Activated T-helper 2 cell treated with anti-CD3 and anti-CD28 coated beads, Interferon-gamma antibody, Interleukin-2, Interleukin-4, amounts not matched to agents 10 μg/mL and 5 μg/mL and 100 μg/mL, durations not matched to agents 14 hours and 24 hours and 36 hours (primary cell): Measurements from ENCODE around the gene NIM1K. TPM values are rescaled to one million over a fixed set of nuclear protein-coding genes. Genes with fewer than 3 reads are reported as not detected.
"Not testable (repeated sequence)": the region's sequence is repeated elsewhere in the genome, so short reads cannot be mapped to it uniquely, and the experiment has no call there.

ENCODE experiments used
- DNase-seq: peaks from one replicate; pipeline ENCODE4 v3.0.0; 2021; ENCODE audit warnings: low spot score
- H3K27ac Mint-ChIP-seq: one replicate; pipeline ENCODE4 v1.8.0; 2021; ENCODE audit warnings: mixed read lengths
- H3K27me3 Mint-ChIP-seq: one replicate; pipeline ENCODE4 v1.8.0; 2021; ENCODE audit warnings: low read depth, mixed read lengths
- H3K36me3 Mint-ChIP-seq: one replicate; pipeline ENCODE4 v1.8.0; 2021; ENCODE audit warnings: low read depth, mixed read lengths
- H3K4me1 Mint-ChIP-seq: one replicate; pipeline ENCODE4 v1.8.0; 2021; ENCODE audit warnings: low read depth, mixed read lengths
- H3K4me3 Mint-ChIP-seq: one replicate; pipeline ENCODE4 v1.8.0; 2021; ENCODE audit warnings: low read depth, mild to moderate bottlenecking, moderate library complexity, mixed read lengths
- H3K9me3 Mint-ChIP-seq: one replicate; pipeline ENCODE4 v1.8.0; 2021; ENCODE audit warnings: mixed read lengths
- intact Hi-C: fragments of 100-400 bp; cut with micrococcal nuclease; formaldehyde crosslinking; loops from one replicate; pipeline ENCODE4 v1.15.1; 2023
- total RNA-seq: library from RNA; stranded (reverse); gene quantifications from 2 replicates; pipeline ENCODE4 v1.2.3, GENCODE V29; 2022

Gene NIM1K
- total RNA-seq, 1 donor from 2014 or later = 1.1 TPM

- Mint-ChIP-seq H3K4me1 (peaks cover 24% of the 10 kb centered on the region), H3K9me3 (no peaks in the 10 kb centered on the region), H3K36me3 (no peaks in the 10 kb centered on the region), H3K27ac (peak overlapping the region; percentile 59), H3K27me3 (peaks cover 10% of the 10 kb centered on the region), H3K4me3 (peak overlapping the region; percentile 82)
- peak; percentile 28 for DNase-seq
- intact Hi-C loops = loop anchor here (1.0 to 10.0 kb wide), 9 partner anchors 49 to 291 kb away; partner anchors contain the start of genes HMGCS1 and TMEM267
These were observed 1.3 kb downstream of the NIM1K start for GRCh38 chr5:43193181-43193893.

- Mint-ChIP-seq H3K4me1 (peaks cover 24% of the 10 kb centered on the region), H3K36me3 (no peaks in the 10 kb centered on the region), H3K9me3 (no peaks in the 10 kb centered on the region), H3K27me3 (peaks cover 10% of the 10 kb centered on the region), H3K27ac (peak overlapping the region; percentile 59), H3K4me3 (peak overlapping the region; percentile 82)
- intact Hi-C loops = loop anchor here (1.0 to 10.0 kb wide), 9 partner anchors 48 to 291 kb away; partner anchors contain the start of genes HMGCS1 and TMEM267
- DNase-seq = no peak
These were observed 1.9 kb downstream of the NIM1K start for GRCh38 chr5:43193894-43194265.

DNA sequence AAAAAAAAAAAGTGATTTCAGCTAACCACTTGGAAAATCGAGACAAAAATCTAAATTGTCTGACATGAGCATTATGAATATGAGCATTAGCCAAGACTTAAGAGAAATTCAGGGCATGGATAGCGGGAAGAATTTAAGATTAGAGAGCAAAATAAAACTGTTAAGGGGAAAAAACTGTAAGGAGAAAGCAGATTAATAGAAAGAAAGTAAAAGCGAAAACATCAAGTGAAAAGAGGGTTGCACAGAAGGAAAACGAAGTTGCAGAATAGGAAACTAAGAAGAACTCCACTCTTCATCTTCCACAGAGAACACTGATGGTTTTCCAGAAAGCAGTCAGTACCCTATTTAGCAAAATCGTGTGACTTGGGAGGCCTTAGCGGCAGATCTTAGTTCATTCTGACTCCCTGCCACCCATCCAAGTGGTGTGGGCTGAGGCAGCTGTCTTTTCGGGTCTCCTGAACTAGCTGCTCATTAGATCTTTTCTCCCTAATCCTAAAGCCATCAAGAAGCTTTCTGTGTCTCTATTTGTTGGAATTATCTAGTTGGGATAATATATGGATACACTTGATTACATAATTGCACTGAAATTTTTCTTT is 3.7 kb downstream of the NIM1K start:
- intact Hi-C loops = loop anchor here (10.0 kb wide), 2 partner anchors 189 to 289 kb away; partner anchors contain the start of gene TMEM267
- Mint-ChIP-seq H3K4me3 (no peak overlapping the region), H3K27ac (no peak overlapping the region), H3K4me1 (peaks cover 23% of the 10 kb centered on the region), H3K36me3 (no peaks in the 10 kb centered on the region), H3K9me3 (no peaks in the 10 kb centered on the region), H3K27me3 (peaks cover 7% of the 10 kb centered on the region)
- DNase-seq = no peak

DNA sequence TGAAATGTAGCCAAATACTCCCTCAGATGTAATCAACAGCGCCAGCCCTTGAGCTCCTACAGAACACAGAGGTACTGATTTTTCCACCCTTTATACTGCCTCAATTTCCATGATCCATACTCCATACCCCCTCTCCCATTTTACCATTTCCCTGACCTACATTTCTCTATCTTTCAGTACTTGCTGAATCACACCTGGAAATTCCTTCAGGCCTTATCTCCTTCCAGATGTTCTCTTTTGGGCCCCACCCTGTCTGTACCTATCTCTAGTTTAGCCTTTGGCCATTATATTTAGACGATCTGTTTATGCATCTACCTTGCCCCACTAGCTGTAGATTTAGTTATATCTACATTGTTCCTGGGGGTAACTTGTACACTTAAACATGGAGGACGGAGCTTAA is 5.5 kb downstream of the NIM1K start:
- H3K36me3 Mint-ChIP-seq = no peaks in the 10 kb centered on the region
- peaks cover 20% of the 10 kb centered on the region for H3K4me1 Mint-ChIP-seq
- no peaks in the 10 kb centered on the region for H3K9me3 Mint-ChIP-seq
- no peak overlapping the region for H3K27ac Mint-ChIP-seq
- no peak for DNase-seq
- intact Hi-C loops = loop anchor here (10.0 kb wide), 2 partner anchors 187 to 287 kb away; partner anchors contain the start of gene TMEM267
- no peak overlapping the region for H3K4me3 Mint-ChIP-seq
- H3K27me3 Mint-ChIP-seq = no peaks in the 10 kb centered on the region

- not testable (repeated sequence) for DNase-seq
These were observed 9.4 kb downstream of the NIM1K start for GRCh38 chr5:43201442-43201841.

GRCh38 chr5:43202380-43202779 is 10.4 kb downstream of the NIM1K start:
- Mint-ChIP-seq H3K9me3 (no peaks in the 10 kb centered on the region), H3K36me3 (no peaks in the 10 kb centered on the region), H3K27me3 (peaks cover 2% of the 10 kb centered on the region), H3K4me1 (peaks cover 4% of the 10 kb centered on the region), H3K27ac (no peak overlapping the region), H3K4me3 (no peak overlapping the region)
- DNase-seq = no peak
- intact Hi-C loops = no loop called here

More at GRCh38 chr5:43201442-43201841, 9.4 kb downstream of the NIM1K start:
- H3K27ac Mint-ChIP-seq, H3K27me3 Mint-ChIP-seq, H3K4me1 Mint-ChIP-seq, H3K9me3 Mint-ChIP-seq, H3K4me3 Mint-ChIP-seq, H3K36me3 Mint-ChIP-seq, intact Hi-C loops: not testable (repeated sequence)

- no peak for DNase-seq
- H3K4me1 Mint-ChIP-seq = peaks cover 4% of the 10 kb centered on the region
- H3K4me3 Mint-ChIP-seq = no peak overlapping the region
- peaks cover 5% of the 10 kb centered on the region for H3K27me3 Mint-ChIP-seq
- H3K36me3 Mint-ChIP-seq = no peaks in the 10 kb centered on the region
- H3K9me3 Mint-ChIP-seq = no peaks in the 10 kb centered on the region
- intact Hi-C loops = no loop called here
- no peak overlapping the region for H3K27ac Mint-ChIP-seq
These were observed 11.3 kb downstream of the NIM1K start for GRCh38 chr5:43203373-43203772.

- H3K4me3 Mint-ChIP-seq = no peak overlapping the region
- no peak for DNase-seq
- no peak overlapping the region for H3K27ac Mint-ChIP-seq
- intact Hi-C loops = no loop called here
- no peaks in the 10 kb centered on the region for H3K36me3 Mint-ChIP-seq
- no peaks in the 10 kb centered on the region for H3K9me3 Mint-ChIP-seq
- H3K4me1 Mint-ChIP-seq = peaks cover 4% of the 10 kb centered on the region
- H3K27me3 Mint-ChIP-seq = peaks cover 11% of the 10 kb centered on the region
These were observed 12.9 kb downstream of the NIM1K start for GRCh38 chr5:43204958-43205357.

- no peaks in the 10 kb centered on the region for H3K4me1 Mint-ChIP-seq
- intact Hi-C loops = no loop called here
- no peak for DNase-seq
- no peak overlapping the region for H3K4me3 Mint-ChIP-seq
- peaks cover 27% of the 10 kb centered on the region for H3K27me3 Mint-ChIP-seq
- no peak overlapping the region for H3K27ac Mint-ChIP-seq
- no peaks in the 10 kb centered on the region for H3K9me3 Mint-ChIP-seq
- H3K36me3 Mint-ChIP-seq = no peaks in the 10 kb centered on the region
These were observed 15.6 kb downstream of the NIM1K start for GRCh38 chr5:43207601-43208000.

- H3K9me3 Mint-ChIP-seq = no peaks in the 10 kb centered on the region
- no peak overlapping the region for H3K27ac Mint-ChIP-seq
- no peaks in the 10 kb centered on the region for H3K36me3 Mint-ChIP-seq
- H3K4me1 Mint-ChIP-seq = no peaks in the 10 kb centered on the region
- H3K4me3 Mint-ChIP-seq = no peak overlapping the region
- intact Hi-C loops = no loop called here
- no peak for DNase-seq
- peaks cover 27% of the 10 kb centered on the region for H3K27me3 Mint-ChIP-seq
These were observed 16.6 kb downstream of the NIM1K start for GRCh38 chr5:43208658-43209057.

GRCh38 chr5:43209060-43209459 is 17.0 kb downstream of the NIM1K start:
- Mint-ChIP-seq H3K36me3 (no peaks in the 10 kb centered on the region), H3K9me3 (no peaks in the 10 kb centered on the region), H3K27me3 (peaks cover 27% of the 10 kb centered on the region), H3K4me3 (no peak overlapping the region), H3K4me1 (no peaks in the 10 kb centered on the region), H3K27ac (no peak overlapping the region)
- intact Hi-C loops = no loop called here
- no peak for DNase-seq

GRCh38 chr5:43209833-43210232 is 17.8 kb downstream of the NIM1K start:
- no peak overlapping the region for H3K27ac Mint-ChIP-seq
- DNase-seq = no peak
- H3K4me1 Mint-ChIP-seq = no peaks in the 10 kb centered on the region
- H3K9me3 Mint-ChIP-seq = no peaks in the 10 kb centered on the region
- intact Hi-C loops = no loop called here
- H3K36me3 Mint-ChIP-seq = no peaks in the 10 kb centered on the region
- no peak overlapping the region for H3K4me3 Mint-ChIP-seq
- peaks cover 27% of the 10 kb centered on the region for H3K27me3 Mint-ChIP-seq

DNA sequence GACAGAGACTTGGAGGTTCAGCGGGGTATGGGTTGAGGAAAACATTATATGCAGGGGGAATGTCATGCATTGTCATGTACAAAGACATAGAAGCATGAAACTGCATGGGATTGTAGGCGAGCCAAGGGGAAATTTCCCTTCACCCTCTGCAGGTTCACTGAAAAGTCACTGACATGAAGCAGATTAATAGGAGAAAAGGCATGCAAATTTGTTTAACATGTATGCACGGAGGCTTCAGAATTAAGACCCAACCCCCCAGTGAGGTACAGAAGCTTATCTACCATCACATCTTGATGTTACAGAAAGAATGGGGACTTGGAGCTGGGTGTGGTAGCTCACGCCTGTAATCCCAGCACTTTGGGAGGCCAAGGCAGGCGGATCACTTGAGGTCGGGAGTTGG is 18.5 kb downstream of the NIM1K start:
- intact Hi-C loops = no loop called here
- Mint-ChIP-seq H3K27me3 (peaks cover 27% of the 10 kb centered on the region), H3K4me3 (no peak overlapping the region), H3K4me1 (no peaks in the 10 kb centered on the region), H3K9me3 (no peaks in the 10 kb centered on the region), H3K27ac (no peak overlapping the region), H3K36me3 (no peaks in the 10 kb centered on the region)
- no peak for DNase-seq
